CD14-positive monocyte (primary cell): ENCODE measurements around the gene SYNPO. TPM values are rescaled to one million over a fixed set of nuclear protein-coding genes. Genes with fewer than 3 reads are reported as not detected.
A peak's percentile ranks its signal among the peaks of the same experiment; 100 is the strongest.

Experiments used
- DNase-seq, 3 donors: peaks; one replicate each; pipeline ENCODE4 v3.0.0-alpha.2; 2011 to 2022
- H2AFZ ChIP-seq: 2 replicates; pipeline ENCODE4 v1.6.0; 2012; ENCODE audit warnings: mild to moderate bottlenecking, low read depth, low read length, inconsistent platforms; ENCODE audit not compliant: insufficient read depth, poor library complexity, severe bottlenecking
- H3K27ac ChIP-seq, 2 donors: 1 replicate in 1 of 2; 2 replicates in 1 of 2; pipeline ENCODE4 v1.5.1; 2012 to 2013; ENCODE audit warnings: low read length in 2 of 2, control low read depth in 1 of 2, inconsistent platforms in 1 of 2, low read depth in 1 of 2, mild to moderate bottlenecking in 1 of 2
- H3K27me3 ChIP-seq, 2 donors: one replicate each; pipeline versions ENCODE4 v1.6.0 to v1.6.1; 2011 to 2013; ENCODE audit warnings: low read length in 2 of 2; ENCODE audit not compliant: control insufficient read depth in 2 of 2, insufficient read depth in 2 of 2
- H3K36me3 ChIP-seq, 2 donors: replicated peaks in 1 of 2; 1 replicate in 1 of 2; 2 replicates in 1 of 2; pipeline versions ENCODE4 v1.5.1 to v1.6.1; 2012 to 2013; ENCODE audit warnings: low read length in 2 of 2, control low read depth in 1 of 2, inconsistent platforms in 1 of 2, mild to moderate bottlenecking in 1 of 2; ENCODE audit not compliant: insufficient read depth in 2 of 2, control insufficient read depth in 1 of 2
- H3K4me1 ChIP-seq, 2 donors: 1 replicate in 1 of 2; 2 replicates in 1 of 2; pipeline versions ENCODE4 v1.5.1 to v1.6.1; 2012 to 2013; ENCODE audit warnings: low read length in 2 of 2, control low read depth in 1 of 2, inconsistent platforms in 1 of 2, mild to moderate bottlenecking in 1 of 2, moderate library complexity in 1 of 2; ENCODE audit not compliant: insufficient read depth in 2 of 2, control insufficient read depth in 1 of 2
- H3K4me2 ChIP-seq: replicated peaks from 2 replicates; pipeline ENCODE3; 2012; ENCODE audit warnings: low read length, moderate library complexity, mild to moderate bottlenecking; ENCODE audit not compliant: poor library complexity, severe bottlenecking; ENCODE audit errors: extremely low read depth
- H3K4me3 ChIP-seq, 3 experiments: fragments of 200-600 bp in 1 of 3; sonication (generic) in 1 of 3; replicated peaks in 1 of 3; 1 replicate in 2 of 3; 2 replicates in 1 of 3; pipeline ENCODE4 v1.5.1; 2011 to 2013; ENCODE audit warnings: low read length in 3 of 3, mild to moderate bottlenecking in 3 of 3, control low read depth in 2 of 3, low read depth in 2 of 3, inconsistent platforms in 1 of 3, moderate library complexity in 1 of 3
- H3K79me2 ChIP-seq: 2 replicates; pipeline ENCODE4 v1.6.0; 2012; ENCODE audit warnings: mild to moderate bottlenecking, control low read depth, inconsistent platforms, low read length, moderate library complexity; ENCODE audit not compliant: insufficient read depth
- H3K9ac ChIP-seq: 2 replicates; pipeline ENCODE4 v1.6.0; 2017; ENCODE audit warnings: low read length, mild to moderate bottlenecking; ENCODE audit not compliant: insufficient read depth, poor library complexity, severe bottlenecking
- H3K9me3 ChIP-seq, 2 donors: replicated peaks in 1 of 2; 1 replicate in 1 of 2; 2 replicates in 1 of 2; pipeline versions ENCODE4 v1.5.1 to v1.6.1; 2012 to 2013; ENCODE audit warnings: low read length in 2 of 2, control low read depth in 1 of 2; ENCODE audit not compliant: control insufficient read depth in 1 of 2, insufficient read depth in 1 of 2
- H4K20me1 ChIP-seq: 2 replicates; pipeline ENCODE4 v1.6.0; 2012; ENCODE audit warnings: mild to moderate bottlenecking, low read length, control low read depth, moderate library complexity; ENCODE audit not compliant: insufficient read depth
- H3K27ac Mint-ChIP-seq, 7 donors: one replicate each; pipeline ENCODE4 v1.8.0; 2020; ENCODE audit warnings: mild to moderate bottlenecking in 7 of 7, mixed read lengths in 7 of 7, moderate library complexity in 6 of 7, inconsistent platforms in 2 of 7
- H3K27me3 Mint-ChIP-seq, 3 donors: one replicate each; pipeline ENCODE4 v1.8.0; 2021 to 2022; ENCODE audit warnings: low read depth in 3 of 3, mild to moderate bottlenecking in 3 of 3, mixed read lengths in 3 of 3, moderate library complexity in 3 of 3, inconsistent platforms in 1 of 3
- H3K36me3 Mint-ChIP-seq, 2 donors: one replicate each; pipeline ENCODE4 v1.8.0; 2020; ENCODE audit warnings: mixed read lengths in 2 of 2, inconsistent platforms in 1 of 2, mild to moderate bottlenecking in 1 of 2
- H3K4me1 Mint-ChIP-seq: one replicate; pipeline ENCODE4 v1.8.0; 2020; ENCODE audit warnings: mild to moderate bottlenecking, mixed read lengths
- H3K4me3 Mint-ChIP-seq, 2 donors: one replicate each; pipeline ENCODE4 v1.8.0; 2020; ENCODE audit warnings: mild to moderate bottlenecking in 2 of 2, mixed read lengths in 2 of 2, moderate library complexity in 1 of 2
- H3K9me3 Mint-ChIP-seq, 7 donors: one replicate each; pipeline ENCODE4 v1.8.0; 2020 to 2022; ENCODE audit warnings: mixed read lengths in 7 of 7, mild to moderate bottlenecking in 6 of 7, moderate library complexity in 6 of 7, inconsistent platforms in 2 of 7
- whole genome bisulfite sequencing: methylation state at CpG from one replicate; pipeline ENCODE4 v1.1.5; 2013; ENCODE audit warnings: missing lambda C conversion rate; ENCODE audit not compliant: insufficient coverage; 5-methylcytosine and 5-hydroxymethylcytosine counted together
- intact Hi-C, 2 donors: fragments of 100-400 bp; cut with micrococcal nuclease; formaldehyde crosslinking; loops; one replicate each; pipeline versions ENCODE4 v1.15.0 to v1.15.1; 2023
- polyA plus RNA-seq, 3 donors: library from polyadenylated mRNA; depleted of rRNA in 1 of 3; unstranded in 2 of 3; stranded (reverse) in 1 of 3; fragments of 300-500 nt in 2 of 3; fragments of >200 nt in 1 of 3; fragmentation: Illumina TruSeq in 2 of 3; gene quantifications; 1 replicate in 2 of 3; 2 replicates in 1 of 3; pipeline ENCODE4 v1.2.3, GENCODE V29; 2012 to 2021
- TF ChIP-seq, protein P1 (sequence below): fragments of 200-600 bp; IDR thresholded peaks from one replicate; pipeline ENCODE4 v1.8.0; 2022; ENCODE audit warnings: antibody characterized with exemption, mild to moderate bottlenecking

The SYNPO gene
- polyA plus RNA-seq, 3 donors = not detected

DNA sequence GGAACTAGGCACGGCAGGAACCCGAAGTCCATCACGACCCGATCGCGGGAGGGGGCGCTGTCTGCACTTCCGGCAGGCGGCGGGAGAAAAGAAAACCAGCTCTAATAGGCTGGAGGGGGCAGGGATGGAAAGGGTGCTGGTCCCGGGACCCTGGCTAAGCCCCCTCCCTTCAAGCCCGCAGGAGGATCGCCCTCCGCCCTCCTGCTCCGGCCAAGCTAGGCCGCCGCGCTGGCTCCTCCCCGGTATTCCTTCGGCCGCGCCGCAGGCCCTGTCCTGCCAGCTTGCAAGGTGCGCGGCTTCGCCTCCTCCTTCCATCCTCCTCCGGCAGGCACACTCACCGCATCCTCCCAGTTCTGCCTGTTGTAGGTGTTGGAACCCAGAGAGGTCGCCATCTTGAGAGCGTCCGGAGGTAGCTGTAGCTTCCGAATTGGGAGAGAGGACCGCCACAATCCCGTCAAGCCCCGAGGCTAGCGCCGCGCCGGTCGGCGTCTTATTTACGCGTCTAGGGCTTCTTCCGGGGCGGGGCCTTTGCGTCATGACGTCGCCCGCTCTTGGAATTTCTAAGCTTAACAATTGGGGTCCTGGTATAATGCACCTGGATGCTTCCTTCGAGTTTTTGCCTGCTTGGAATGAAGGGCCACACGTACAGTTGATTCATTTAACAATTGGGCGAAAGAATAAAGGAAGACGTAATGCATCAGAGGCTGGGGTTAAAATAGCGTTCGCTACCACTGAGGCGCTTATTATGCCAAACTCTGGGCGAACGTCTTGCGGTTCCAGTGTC lies 60.3 kb downstream of the SYNPO start, which contains the start of gene RBM22:
RBM22 (minus strand) TSS at position 469 of the 784 bp plus-strand sequence; CDS start at position 392, 77 bp downstream.
- H3K9me3 Mint-ChIP-seq = no peaks in the 10 kb centered on the region
- peak within 1 kb of the TSS; percentile 66 to 95 (median 88) for H3K4me3 ChIP-seq
- H3K36me3 ChIP-seq = peaks cover 30 to 37% of the 10 kb centered on the region in 2 donors
- intact Hi-C loops = loop anchor here in 1 of 2 donors (5.0 to 10.0 kb wide), 2 partner anchors 54 to 82 kb away; partner anchors contain the start of gene DCTN4
- H3K27ac ChIP-seq = peak within 1 kb of the TSS; percentile 80 to 98
- H3K9ac ChIP-seq = peak within 1 kb of the TSS; percentile 98
- H4K20me1 ChIP-seq = no peaks in the 10 kb centered on the region
- peak; percentile 81 to 89 (median 88) for DNase-seq
- no peaks in the 10 kb centered on the region for H3K27me3 ChIP-seq
- peak within 1 kb of the TSS; percentile 89 for H2AFZ ChIP-seq
- H3K79me2 ChIP-seq = peaks cover 34% of the 10 kb centered on the region
- H3K27me3 Mint-ChIP-seq = no peaks in the 10 kb centered on the region
- H3K9me3 ChIP-seq = no peaks in the 10 kb centered on the region
- no peak within 1 kb of the TSS for H3K4me3 Mint-ChIP-seq
- H3K36me3 Mint-ChIP-seq = peaks cover 33 to 36% of the 10 kb centered on the region in 2 donors
- peaks cover 13% of the 10 kb centered on the region for H3K4me1 Mint-ChIP-seq
- H3K4me2 ChIP-seq = peak within 1 kb of the TSS; percentile 86
- TF ChIP-seq, protein P1, sequence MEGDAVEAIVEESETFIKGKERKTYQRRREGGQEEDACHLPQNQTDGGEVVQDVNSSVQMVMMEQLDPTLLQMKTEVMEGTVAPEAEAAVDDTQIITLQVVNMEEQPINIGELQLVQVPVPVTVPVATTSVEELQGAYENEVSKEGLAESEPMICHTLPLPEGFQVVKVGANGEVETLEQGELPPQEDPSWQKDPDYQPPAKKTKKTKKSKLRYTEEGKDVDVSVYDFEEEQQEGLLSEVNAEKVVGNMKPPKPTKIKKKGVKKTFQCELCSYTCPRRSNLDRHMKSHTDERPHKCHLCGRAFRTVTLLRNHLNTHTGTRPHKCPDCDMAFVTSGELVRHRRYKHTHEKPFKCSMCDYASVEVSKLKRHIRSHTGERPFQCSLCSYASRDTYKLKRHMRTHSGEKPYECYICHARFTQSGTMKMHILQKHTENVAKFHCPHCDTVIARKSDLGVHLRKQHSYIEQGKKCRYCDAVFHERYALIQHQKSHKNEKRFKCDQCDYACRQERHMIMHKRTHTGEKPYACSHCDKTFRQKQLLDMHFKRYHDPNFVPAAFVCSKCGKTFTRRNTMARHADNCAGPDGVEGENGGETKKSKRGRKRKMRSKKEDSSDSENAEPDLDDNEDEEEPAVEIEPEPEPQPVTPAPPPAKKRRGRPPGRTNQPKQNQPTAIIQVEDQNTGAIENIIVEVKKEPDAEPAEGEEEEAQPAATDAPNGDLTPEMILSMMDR = peak; percentile 85
- peaks cover 15 to 18% of the 10 kb centered on the region in 2 donors for H3K4me1 ChIP-seq
- no peak within 1 kb of the TSS for H3K27ac Mint-ChIP-seq
- WGBS = under 1% methylated on average over 54 of the region's 59 CpGs

DNA sequence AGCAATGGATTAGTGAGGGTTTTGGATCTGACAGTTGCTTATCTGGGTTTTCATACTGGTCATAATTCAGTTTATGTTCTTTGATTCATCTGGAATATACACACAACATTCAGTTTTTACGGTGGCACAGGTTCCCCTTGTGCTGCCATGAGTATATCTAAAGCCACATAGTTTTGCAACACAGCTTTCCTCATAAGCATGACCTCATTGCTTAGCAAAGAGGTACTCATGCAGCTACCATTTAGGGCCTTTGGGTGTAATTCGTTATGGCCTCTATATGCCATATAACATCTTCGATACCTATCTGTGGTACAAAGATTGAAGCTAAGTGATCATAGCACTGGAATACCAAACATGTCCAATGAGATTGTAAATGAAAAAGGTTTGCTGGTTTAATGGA lies 63.3 kb downstream of the SYNPO start:
- peaks cover 15 to 18% of the 10 kb centered on the region in 2 donors for H3K4me1 ChIP-seq
- peak overlapping the region in 2 of 7 donors; percentile 9 to 46 for H3K27ac Mint-ChIP-seq
- H3K27ac ChIP-seq = no peak overlapping the region
- no peaks in the 10 kb centered on the region for H3K27me3 Mint-ChIP-seq
- H3K9ac ChIP-seq = no peak overlapping the region
- H3K36me3 Mint-ChIP-seq = peaks cover 21 to 31% of the 10 kb centered on the region in 2 donors
- H3K36me3 ChIP-seq = peaks cover 10 to 26% of the 10 kb centered on the region in 2 donors
- no peak overlapping the region for H3K4me2 ChIP-seq
- H2AFZ ChIP-seq = no peak overlapping the region
- H3K79me2 ChIP-seq = peaks cover 22% of the 10 kb centered on the region
- no peaks in the 10 kb centered on the region for H3K9me3 Mint-ChIP-seq
- H3K4me3 ChIP-seq = no peak overlapping the region
- TF ChIP-seq, protein P1 = no peak
- no peaks in the 10 kb centered on the region for H4K20me1 ChIP-seq
- DNase-seq = peak; percentile 55 to 80 (median 72)
- no peak overlapping the region for H3K4me3 Mint-ChIP-seq
- H3K27me3 ChIP-seq = no peaks in the 10 kb centered on the region
- intact Hi-C loops = loop anchor here in 1 of 2 donors (5.0 to 10.0 kb wide), 2 partner anchors 51 to 79 kb away; partner anchors contain the start of gene DCTN4
- WGBS = no CpG with 5 or more reads among the region's 3 CpGs
- peaks cover 10% of the 10 kb centered on the region for H3K4me1 Mint-ChIP-seq
- no peaks in the 10 kb centered on the region for H3K9me3 ChIP-seq
